GM19193 (cell line): ENCODE data around the gene PTPRH.

Experiments
- POLR2A ChIP-seq: IDR thresholded peaks from 4 replicates; pipeline ENCODE4 v1.6.1; 2011; ENCODE audit not compliant: insufficient read depth, insufficient read length; ENCODE audit errors: extremely low read depth

Gene PTPRH

DNA sequence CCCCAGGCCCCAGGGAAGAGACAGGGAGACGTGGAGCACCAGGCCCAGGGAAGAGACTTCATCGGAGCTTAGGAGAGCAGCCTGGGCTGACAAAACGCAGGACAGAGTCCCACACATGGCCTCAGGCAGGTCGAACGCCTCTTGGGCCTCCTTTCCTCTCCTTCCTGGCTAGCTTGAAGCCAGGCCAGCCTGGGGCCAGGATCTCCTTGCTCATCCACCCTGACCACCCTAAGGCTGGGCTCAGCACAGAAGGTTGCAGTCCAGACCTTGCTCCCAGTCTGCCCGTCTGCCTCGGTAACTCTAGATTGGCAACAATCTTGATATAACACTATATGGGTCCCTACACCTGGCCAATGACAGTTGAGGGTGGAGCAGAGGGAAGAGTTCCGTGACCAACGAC lies 39.4 kb upstream of the PTPRH start:
- no peak for TF ChIP-seq POLR2A

DNA sequence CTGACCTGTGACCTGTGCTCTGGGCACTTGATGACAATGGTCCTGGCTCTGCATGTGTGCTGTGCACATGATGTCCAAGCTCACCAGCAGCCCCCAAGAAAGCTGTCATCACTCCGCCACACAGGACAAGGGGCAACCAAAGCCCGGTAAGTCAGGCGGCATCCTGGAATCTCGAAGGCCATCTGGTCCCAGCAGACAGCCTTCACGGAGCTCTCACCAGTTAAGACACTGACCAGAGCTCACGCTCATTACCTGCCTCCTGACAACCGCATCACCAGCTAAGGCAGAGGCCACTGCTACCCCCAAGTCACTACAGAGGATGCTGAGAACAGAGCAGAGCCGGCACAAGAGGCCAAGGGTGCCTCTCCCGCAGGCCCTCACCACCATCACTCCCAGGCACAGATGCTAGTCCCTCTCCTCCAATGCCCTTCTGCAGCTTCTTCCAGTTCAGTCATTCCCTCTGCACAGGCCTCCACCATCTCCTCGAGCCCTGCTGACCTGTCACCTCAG lies 38.9 kb upstream of the PTPRH start:
- no peak for TF ChIP-seq POLR2A

DNA sequence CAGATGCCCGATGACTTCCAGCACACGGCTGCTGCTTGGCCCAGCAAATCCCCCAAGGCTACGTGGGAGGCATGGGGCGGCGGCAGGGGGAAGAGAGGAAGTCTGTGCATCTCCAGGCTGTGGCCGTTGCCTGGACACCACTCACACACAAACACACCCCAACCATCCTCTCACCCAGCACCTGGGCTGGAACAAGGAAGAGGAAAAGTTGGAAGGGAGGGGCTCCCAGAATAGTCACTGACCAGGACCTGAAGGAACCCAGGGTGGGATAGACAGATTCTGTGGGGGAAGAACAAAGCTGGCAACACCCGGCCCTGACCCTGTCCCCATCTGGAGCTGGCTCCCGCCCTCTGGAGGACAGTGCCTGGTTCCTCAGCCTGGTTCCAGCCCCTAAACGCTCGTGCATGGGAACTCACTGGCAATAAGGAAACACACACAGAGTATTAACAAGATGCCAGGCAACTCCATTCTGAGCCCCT lies 38.4 kb upstream of the PTPRH start:
- no peak for TF ChIP-seq POLR2A

DNA sequence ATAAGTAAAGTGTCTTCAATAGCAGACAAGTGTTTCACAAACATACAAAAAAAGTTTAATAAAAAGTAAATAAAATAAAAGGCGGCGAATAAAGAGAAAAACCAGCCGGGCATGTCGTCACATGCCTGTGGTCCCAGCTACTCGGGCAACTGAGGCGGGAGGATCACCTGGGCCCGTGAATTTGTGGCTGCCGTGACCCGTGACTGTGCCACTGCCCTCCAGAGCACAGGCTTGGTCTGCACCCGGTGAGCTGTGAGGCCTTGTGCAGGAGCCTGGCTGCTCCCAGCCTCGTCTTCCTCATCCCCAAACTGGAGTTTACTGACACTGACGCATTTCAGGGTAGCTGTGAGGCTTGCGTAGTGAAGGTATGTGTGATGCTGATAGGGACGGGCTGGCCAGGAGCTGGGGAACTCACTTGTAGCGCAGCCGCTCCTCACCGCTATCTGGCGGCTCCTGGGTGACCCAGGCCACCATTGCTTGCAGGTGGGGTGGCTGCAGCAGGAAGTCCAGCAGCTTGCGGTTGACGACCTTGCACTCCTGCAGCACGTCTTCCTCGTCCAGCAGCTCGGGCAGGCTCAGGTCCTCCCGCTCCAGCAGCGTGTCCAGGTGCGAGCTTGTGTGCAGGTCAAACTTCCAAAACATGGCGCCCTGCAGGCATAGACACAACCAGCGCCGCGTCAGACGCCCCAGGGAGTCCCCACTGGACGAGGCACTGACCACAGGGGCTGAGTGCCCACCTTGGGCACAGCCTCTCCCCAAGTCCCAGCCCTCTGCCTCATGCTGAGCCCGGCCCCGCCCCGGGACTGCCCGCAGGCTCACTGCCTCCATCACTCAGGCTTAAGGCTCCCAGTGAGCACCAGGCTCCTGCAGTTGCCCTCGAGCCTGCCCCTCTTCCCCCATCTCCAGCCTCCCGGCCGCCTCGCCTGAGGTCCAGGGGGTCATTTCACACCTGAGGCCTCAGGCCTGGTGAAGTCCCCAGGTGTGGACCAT lies 37.5 kb upstream of the PTPRH start:
- no peak for TF ChIP-seq POLR2A

DNA sequence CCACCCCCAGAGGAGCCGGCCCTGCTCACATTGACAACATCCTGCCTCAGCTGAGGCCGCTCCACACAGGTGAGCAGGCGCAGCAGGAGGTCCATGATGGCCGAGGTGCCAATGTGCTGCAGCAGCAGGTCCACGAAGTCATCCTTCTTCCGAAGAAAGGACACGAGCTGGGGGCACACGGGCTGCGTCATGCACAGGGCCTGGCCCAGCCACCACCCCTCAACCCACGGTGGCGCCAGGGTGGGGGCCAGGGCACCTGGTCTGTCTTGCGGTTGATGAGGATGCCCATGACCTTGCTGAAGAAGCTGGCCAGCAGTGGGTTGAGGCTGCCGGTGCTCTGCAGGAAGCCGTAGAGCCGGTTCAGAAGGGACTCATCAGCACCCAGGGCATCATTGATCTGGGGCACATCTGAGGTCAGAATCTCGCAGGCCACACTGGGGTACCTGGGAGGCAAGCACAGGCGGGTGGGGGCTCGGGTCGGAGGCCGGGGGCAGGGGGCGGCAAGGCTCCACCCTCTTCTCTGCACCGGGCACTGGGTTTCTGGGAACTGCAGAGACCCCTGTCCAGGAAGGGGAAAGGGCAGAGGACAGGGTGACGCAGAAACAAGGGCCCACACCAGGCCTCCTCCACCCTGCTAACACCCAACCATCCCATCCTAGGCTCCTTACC lies 36.1 kb upstream of the PTPRH start:
- TF ChIP-seq POLR2A = no peak

DNA sequence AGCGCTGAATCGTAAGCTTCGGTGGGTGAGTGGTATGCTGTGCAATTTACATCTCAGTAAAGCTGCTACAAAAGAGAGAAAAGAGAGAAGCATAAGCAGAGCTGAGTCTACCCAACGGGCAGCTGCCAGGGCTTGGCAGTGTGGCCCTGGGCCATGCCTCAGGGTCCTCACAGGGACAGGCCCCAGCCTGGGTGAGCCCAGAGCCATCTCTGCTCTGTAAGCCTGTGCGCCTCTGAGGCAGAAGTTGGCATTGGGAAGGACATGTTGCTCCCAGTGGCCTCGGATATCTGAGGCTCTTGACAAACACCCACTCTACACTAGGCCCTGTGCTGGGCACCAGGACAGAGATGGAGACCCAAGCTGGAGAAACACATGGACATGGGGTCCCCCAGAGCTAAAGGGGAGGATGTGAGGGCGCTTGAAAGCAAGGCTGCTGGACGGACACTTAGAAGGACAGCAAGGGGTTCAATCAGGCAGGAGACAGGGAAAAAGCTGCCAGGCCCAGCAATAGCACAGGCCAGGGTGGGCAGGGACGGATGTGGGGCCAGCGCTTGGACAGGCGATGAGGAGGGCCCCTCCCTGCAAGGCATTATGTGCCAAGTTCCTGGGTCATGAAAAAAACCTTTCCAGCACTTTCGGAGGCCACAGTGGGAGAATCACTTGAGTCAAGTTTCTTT lies 34.8 kb upstream of the PTPRH start:
- no peak for TF ChIP-seq POLR2A

DNA sequence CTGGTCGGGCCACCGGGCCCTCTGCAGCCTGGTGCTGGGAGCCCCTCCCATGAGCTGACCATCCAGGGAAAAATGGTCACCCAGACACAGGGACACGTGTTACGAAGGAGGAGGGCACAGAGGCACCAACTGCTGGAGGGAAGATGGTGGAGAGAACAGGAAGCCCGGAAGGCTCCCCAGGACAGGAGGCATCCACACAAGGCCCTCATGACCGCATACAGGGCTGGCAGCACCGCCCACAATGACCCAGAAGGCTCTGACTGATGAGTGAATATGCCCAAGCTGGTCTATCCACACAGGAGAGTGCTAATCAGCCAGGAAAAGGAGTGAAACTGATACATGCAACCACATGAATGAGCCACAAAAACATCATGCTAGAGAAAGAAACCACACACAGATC lies 33.2 kb upstream of the PTPRH start:
- TF ChIP-seq POLR2A = no peak

DNA sequence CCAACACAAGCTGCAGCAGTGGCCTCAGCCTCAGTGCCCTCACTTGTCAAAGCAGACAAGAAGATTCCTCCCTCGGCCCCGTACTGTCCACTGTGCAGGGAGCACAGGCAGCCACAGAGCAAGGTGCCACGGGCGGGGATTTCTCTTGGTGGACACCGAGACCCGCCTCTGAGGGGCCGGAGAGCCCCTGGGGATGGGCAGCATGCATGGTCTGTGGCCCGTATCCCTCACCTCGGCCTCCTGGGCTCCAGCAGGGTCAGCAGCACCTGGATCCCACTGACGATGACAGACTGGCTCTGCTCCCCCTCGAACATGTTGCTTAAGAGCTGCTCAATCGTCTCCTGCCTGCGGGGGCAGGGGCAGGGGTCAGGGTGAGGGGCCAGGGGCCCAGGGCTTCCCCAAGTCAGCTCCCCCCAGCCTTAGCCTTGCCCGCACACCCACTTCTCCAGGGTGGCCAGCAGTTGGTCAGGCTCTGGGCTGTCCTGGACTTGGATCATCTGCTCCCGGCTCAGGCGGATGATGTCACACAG lies 32.7 kb upstream of the PTPRH start:
- TF ChIP-seq POLR2A = no peak

DNA sequence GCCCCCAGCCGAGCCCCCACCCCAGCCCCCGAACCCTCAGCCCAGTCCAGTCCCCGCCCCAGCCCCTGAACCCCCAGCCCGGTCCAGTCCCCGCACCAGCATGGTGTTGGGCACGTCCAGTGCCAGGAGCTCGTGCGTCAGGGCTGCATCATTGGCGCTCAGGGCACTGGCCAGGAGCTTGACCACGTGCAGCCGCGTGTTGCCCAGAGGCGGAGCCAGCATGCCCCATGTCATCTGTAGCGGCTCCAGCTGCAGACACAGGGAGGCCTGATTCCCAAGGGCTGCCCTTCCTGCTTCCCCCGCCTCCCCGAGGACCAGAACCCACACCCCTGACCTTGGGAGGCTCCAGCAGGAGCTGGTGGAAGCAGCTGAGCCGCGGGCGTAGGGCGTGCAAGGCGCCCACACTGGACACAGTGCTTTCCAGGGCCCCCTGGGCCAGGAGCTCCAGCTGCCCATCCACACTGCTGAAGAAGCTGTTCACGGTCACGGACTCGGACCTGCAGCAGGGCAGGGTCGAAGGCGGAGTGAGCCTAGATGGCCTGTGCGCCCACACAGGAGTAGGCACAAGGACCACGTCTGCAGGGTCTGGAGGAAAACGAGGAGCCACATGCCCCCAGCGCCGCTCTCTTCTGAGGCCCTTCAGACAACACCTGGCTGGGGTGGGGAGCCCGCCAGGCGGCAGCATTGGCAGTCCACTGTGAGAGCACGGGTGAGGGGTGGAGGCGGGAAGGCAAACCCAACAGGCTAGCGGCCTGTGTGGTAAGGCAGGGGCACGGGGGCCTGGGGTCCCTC lies 32.0 kb upstream of the PTPRH start:
- no peak for TF ChIP-seq POLR2A

DNA sequence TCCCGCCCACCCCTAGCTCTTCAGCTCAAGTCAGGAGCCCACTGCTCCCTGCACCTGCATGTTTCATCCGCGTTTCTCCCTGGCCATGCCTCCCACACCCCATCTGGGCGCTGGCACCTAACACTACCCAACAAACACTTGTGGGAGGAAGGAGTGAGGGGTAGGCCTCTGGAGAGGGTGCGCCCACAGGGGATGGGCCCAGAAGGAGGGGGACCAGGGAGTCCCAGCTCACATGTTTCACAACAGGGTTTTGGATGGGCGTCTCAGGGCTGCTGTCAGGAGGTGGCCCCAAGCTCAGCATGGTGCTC lies 31.4 kb upstream of the PTPRH start:
- no peak for TF ChIP-seq POLR2A

DNA sequence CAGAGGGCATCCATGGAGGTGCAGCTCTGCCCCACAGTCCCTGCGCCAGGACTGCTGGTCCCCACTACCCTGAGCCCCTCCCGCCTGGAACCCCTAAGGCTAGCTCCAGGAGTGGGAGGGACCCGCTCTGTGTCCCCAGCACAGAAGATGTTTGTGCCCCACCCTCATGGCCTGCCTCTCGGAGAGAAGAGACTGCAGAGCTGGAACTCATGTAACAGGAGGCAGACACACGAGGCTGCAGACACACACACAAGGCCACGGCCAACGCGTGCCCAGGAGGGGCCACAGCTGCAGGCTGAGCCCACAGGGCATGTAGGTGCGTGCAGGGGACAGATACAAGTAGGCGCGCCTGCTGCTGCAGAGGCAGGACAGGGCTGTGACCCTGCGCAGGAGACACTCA lies 29.7 kb upstream of the PTPRH start:
- no peak for TF ChIP-seq POLR2A

DNA sequence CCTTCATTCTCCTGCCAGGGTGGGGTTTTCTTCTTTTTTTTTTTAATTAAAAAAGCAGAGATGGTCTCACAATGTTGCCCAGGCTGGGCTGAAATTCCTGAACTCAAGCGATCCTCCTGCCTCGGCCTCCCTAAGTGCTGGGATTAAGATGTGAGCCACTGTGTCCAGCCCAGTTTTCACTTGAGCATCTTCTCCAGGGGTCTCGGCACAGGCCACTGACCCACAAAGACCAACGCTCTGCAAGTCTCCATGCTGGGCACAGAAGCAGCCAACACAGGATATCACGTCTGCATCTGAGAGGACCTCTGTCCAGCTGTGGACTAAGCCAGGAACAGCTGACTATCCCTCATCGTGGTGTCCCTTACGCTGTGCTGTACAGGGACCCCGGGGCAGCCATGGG lies 28.7 kb upstream of the PTPRH start:
- TF ChIP-seq POLR2A = no peak

DNA sequence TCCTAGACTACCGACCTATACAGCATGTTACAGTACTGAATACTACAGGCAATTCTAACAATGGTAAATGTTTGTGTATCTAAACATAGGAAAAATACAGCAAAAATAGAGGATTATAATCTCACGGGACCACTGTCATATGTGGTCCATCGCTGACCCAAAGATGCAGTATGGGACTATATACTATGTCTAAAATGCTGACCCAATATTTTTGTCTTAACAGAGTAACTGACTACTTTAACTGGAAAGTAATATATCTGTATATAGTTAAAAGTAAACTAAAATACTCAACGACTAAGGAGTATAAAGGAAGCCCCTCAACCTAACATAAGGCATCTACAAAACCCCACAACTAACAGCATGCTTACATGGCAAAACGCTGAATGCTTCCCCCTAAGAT lies 23.7 kb upstream of the PTPRH start:
- TF ChIP-seq POLR2A = no peak

DNA sequence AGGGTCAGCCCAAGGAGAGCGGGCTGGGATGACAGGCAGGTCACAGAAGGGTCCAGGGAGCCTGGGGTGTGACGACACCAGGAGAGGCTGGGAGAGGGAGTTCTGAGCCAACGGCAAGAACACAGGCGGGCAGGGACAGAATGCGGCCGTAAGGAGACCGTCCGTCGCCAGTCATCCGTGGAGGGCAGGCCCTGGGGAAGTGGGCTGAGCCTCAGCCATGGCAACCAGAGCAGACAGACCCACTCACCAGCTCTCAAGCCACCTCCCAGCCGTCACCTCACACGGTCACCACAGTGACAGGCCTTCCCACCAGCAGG lies 22.9 kb upstream of the PTPRH start:
- no peak for TF ChIP-seq POLR2A
